DOHH2 (cell line): ENCODE data around the gene ZNF142.

Source experiments
- H3F3A ChIP-seq: fragments of 200-600 bp; sonication (generic), shearing (Covaris generic); 2 replicates; pipeline ENCODE4 v1.6.0; 2016; ENCODE audit warnings: antibody characterized with exemption, mild to moderate bottlenecking; ENCODE audit not compliant: control insufficient read depth, insufficient read depth
- H3K27ac ChIP-seq: fragments of 200-600 bp; sonication (generic); 2 replicates; pipeline ENCODE4 v1.5.1; 2014; ENCODE audit warnings: low read depth, mild to moderate bottlenecking, low read length, moderate library complexity
- H3K27me3 ChIP-seq: fragments of 200-600 bp; sonication (generic); 2 replicates; pipeline ENCODE4 v1.6.1; 2014; ENCODE audit warnings: mild to moderate bottlenecking, low read length, mixed read lengths; ENCODE audit not compliant: control insufficient read depth
- H3K36me3 ChIP-seq: fragments of 200-600 bp; sonication (generic); 2 replicates; pipeline ENCODE4 v1.6.1; 2014; ENCODE audit warnings: mild to moderate bottlenecking, low read length, moderate library complexity, mixed read lengths; ENCODE audit not compliant: control insufficient read depth
- H3K4me1 ChIP-seq: fragments of 200-600 bp; sonication (generic); 2 replicates; pipeline ENCODE4 v1.6.1; 2014; ENCODE audit warnings: mild to moderate bottlenecking, low read length, mixed read lengths; ENCODE audit not compliant: control insufficient read depth
- H3K4me2 ChIP-seq: fragments of 200-600 bp; sonication (generic); 2 replicates; pipeline ENCODE4 v1.6.0; 2014; ENCODE audit warnings: mild to moderate bottlenecking, low read length, moderate library complexity
- H3K4me3 ChIP-seq: fragments of 200-600 bp; sonication (generic); 2 replicates; pipeline ENCODE4 v1.5.1; 2014; ENCODE audit warnings: mild to moderate bottlenecking, low read length, mixed read lengths
- H3K79me2 ChIP-seq: fragments of 200-600 bp; sonication (generic); 2 replicates; pipeline ENCODE4 v1.6.1; 2014; ENCODE audit warnings: mild to moderate bottlenecking, low read length, mixed read lengths; ENCODE audit not compliant: control insufficient read depth
- H3K9me2 ChIP-seq: fragments of 200-600 bp; sonication (generic); replicated peaks from 2 replicates; pipeline ENCODE4 v1.6.1; 2014; ENCODE audit warnings: mild to moderate bottlenecking, low read length, mixed read lengths; ENCODE audit not compliant: control insufficient read depth
- H3K9me3 ChIP-seq: fragments of 200-600 bp; sonication (generic); 2 replicates; pipeline ENCODE4 v1.6.1; 2014; ENCODE audit warnings: antibody characterized with exemption, low read length, mixed read lengths; ENCODE audit not compliant: control insufficient read depth, insufficient read depth
- H4K20me1 ChIP-seq: fragments of 200-600 bp; sonication (generic); 2 replicates; pipeline ENCODE4 v1.6.0; 2014; ENCODE audit warnings: low read depth, mild to moderate bottlenecking, antibody characterized with exemption, low read length, moderate library complexity; ENCODE audit not compliant: control insufficient read depth, insufficient read depth
- CTCF ChIP-seq: fragments of 200-600 bp; sonication (generic); IDR thresholded peaks from one replicate; pipeline ENCODE4 v1.5.1; 2014; ENCODE audit warnings: antibody characterized with exemption, mild to moderate bottlenecking, low read depth, low read length; ENCODE audit not compliant: poor library complexity, severe bottlenecking
- EZH2phosphoT487 ChIP-seq: fragments of 200-600 bp; sonication (generic); IDR thresholded peaks from 2 replicates; pipeline ENCODE4 v1.6.1; 2017; ENCODE audit warnings: borderline replicate concordance, mild to moderate bottlenecking, antibody characterized with exemption, low read length, moderate library complexity, mixed read lengths

ZNF142 gene

GRCh38 chr2:218643751-218644310 lies 15.6 kb downstream of the ZNF142 start:
- Histone ChIP-seq H3K4me2 (no peak overlapping the region), H3K4me3 (no peak overlapping the region), H3F3A (no peaks in the 10 kb centered on the region), H3K79me2 (peaks cover 16% of the 10 kb centered on the region), H4K20me1 (peaks cover 9% of the 10 kb centered on the region; the same call in 1 of the 2 replicates), H3K4me1 (no peaks in the 10 kb centered on the region), H3K27me3 (no peaks in the 10 kb centered on the region), H3K9me2 (no peaks in the 10 kb centered on the region), H3K27ac (no peak overlapping the region), H3K9me3 (no peaks in the 10 kb centered on the region), H3K36me3 (peaks cover 87% of the 10 kb centered on the region)
- no peak for TF ChIP-seq CTCF
- TF ChIP-seq EZH2phosphoT487 = no peak

- H3K9me3 ChIP-seq = no peaks in the 10 kb centered on the region
- H3F3A ChIP-seq = no peaks in the 10 kb centered on the region
- H3K9me2 ChIP-seq = no peaks in the 10 kb centered on the region
- no peak overlapping the region for H3K4me2 ChIP-seq
- H3K4me3 ChIP-seq = no peak overlapping the region
- no peaks in the 10 kb centered on the region for H3K27me3 ChIP-seq
- TF ChIP-seq CTCF = no peak
- no peak for TF ChIP-seq EZH2phosphoT487
- H3K79me2 ChIP-seq = peaks cover 5% of the 10 kb centered on the region
- H4K20me1 ChIP-seq = peaks cover 3% of the 10 kb centered on the region; the same call in 1 of the 2 replicates
- H3K27ac ChIP-seq = no peak overlapping the region
- H3K36me3 ChIP-seq = peaks cover 87% of the 10 kb centered on the region
- no peaks in the 10 kb centered on the region for H3K4me1 ChIP-seq
Measured at GRCh38 chr2:218642786-218643185, 16.6 kb downstream of the ZNF142 start.

GRCh38 chr2:218642121-218642656 lies 17.2 kb downstream of the ZNF142 start:
- Histone ChIP-seq H3K27me3 (no peaks in the 10 kb centered on the region), H3F3A (no peaks in the 10 kb centered on the region), H4K20me1 (no peaks in the 10 kb centered on the region), H3K4me3 (no peak overlapping the region), H3K9me3 (no peaks in the 10 kb centered on the region), H3K9me2 (no peaks in the 10 kb centered on the region), H3K4me1 (no peaks in the 10 kb centered on the region), H3K27ac (no peak overlapping the region), H3K4me2 (no peak overlapping the region), H3K79me2 (no peaks in the 10 kb centered on the region), H3K36me3 (peaks cover 88% of the 10 kb centered on the region)
- TF ChIP-seq EZH2phosphoT487 (no peak), CTCF (no peak)
